ENCODE results near the gene ZNF595.
"Not testable (repeated sequence)": the region's sequence is repeated elsewhere in the genome, so short reads cannot be mapped to it uniquely, and the experiment has no call there.

GRCh38 chr4:24359-24758, 28.8 kb upstream of the ZNF595 start:
- not testable (repeated sequence) for TF ChIP-seq RELA (CRISPR knock-in tag; IDR thresholded peaks at IDR 0.05; ENCODE audit: borderline replicate concordance); SP1 (CRISPR knock-in tag; conservative IDR thresholded peaks at IDR 0.05); ZNF138 (CRISPR knock-in tag; conservative IDR thresholded peaks at IDR 0.05); E2F1 (CRISPR knock-in tag; IDR thresholded peaks at IDR 0.05); KAT7 (CRISPR knock-in tag; IDR thresholded peaks at IDR 0.05; ENCODE audit: borderline replicate concordance); CTCF (IDR thresholded peaks at IDR 0.05); ESRRA (CRISPR knock-in tag; IDR thresholded peaks at IDR 0.05; ENCODE audit: borderline replicate concordance); ELF4 (CRISPR knock-in tag; IDR thresholded peaks at IDR 0.05; ENCODE audit: low read depth); MLX (CRISPR knock-in tag; IDR thresholded peaks at IDR 0.05); TP53 (CRISPR knock-in tag; IDR thresholded peaks at IDR 0.05); MAX (CRISPR knock-in tag; IDR thresholded peaks at IDR 0.05); ZSCAN18 (CRISPR knock-in tag; IDR thresholded peaks at IDR 0.05); CBFB (CRISPR knock-in tag; IDR thresholded peaks at IDR 0.05; ENCODE audit: low read depth)
